Mesenteric fat pad (tissue), 1 donor: ENCODE results near the gene TENT5D. TPM values are rescaled to one million over a fixed set of nuclear protein-coding genes. Genes with fewer than 3 reads are reported as not detected.
"Not testable (repeated sequence)": the region's sequence is repeated elsewhere in the genome, so short reads cannot be mapped to it uniquely, and the experiment has no call there.

ENCODE experiments used
- DNase-seq: peaks from one replicate; pipeline ENCODE4 v3.0.0-alpha.2; 2020; ENCODE audit warnings: low spot score
- long read RNA-seq: library from polyadenylated mRNA; unstranded; transcript quantifications from one replicate; pipeline ENCODE4 v2.0.0, GENCODE V29; 2020
- total RNA-seq: library from RNA; stranded (reverse); fragmentation: NEBNext Ultra II Directional; extraction: Animal tissue kit (Norgen Biotek cat#: 25700); gene quantifications from one replicate; pipeline ENCODE4 v1.2.1, GENCODE V29; 2021
- donor health status: DM: yes; HTN: yes; CAD: no.

TENT5D gene
- total RNA-seq, result not detected
- long read RNA-seq, result 0 reads

DNA sequence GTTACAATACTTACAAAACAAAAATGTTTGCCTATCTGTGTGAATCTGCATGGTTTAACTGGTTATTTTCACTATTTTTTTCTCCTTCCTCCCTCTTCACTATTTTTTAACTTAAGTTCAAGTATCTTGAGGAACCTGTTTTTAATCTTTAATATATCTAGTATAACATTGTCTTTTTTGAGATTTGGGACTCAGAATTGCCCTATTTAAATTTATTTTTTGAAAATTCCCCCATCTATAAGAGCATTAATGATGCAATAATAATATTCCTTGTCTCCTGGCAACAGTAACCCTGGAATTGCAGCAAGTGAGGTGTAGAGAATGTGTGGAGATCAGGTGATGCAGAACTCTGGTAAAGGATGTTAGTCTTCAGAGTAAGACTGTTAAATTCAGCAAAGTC, at the start of gene TENT5D:
Gene TENT5D, plus strand, starts transcription at position 301 of the 400 bp plus-strand sequence. CDS start 22,093 bp downstream, outside the sequence.
- no peak for DNase-seq

DNA sequence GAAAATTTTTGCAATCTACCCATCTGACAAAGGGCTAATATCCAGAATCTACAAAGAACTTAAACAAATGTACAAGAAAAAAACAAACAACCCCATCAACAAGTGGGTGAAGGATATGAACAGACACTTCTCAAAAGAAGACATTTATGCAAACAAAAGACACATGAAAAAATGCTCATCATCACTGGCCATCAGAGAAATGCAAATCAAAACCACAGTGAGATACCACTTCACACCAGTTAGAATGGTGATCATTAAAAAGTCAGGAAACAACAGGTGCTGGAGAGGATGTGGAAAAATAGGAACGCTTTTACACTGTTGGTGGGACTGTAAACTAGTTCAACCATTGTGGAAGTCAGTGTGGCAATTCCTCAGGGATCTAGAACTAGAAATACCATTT, 34.6 kb upstream of the TENT5D start:
- DNase-seq, result not testable (repeated sequence)

DNA sequence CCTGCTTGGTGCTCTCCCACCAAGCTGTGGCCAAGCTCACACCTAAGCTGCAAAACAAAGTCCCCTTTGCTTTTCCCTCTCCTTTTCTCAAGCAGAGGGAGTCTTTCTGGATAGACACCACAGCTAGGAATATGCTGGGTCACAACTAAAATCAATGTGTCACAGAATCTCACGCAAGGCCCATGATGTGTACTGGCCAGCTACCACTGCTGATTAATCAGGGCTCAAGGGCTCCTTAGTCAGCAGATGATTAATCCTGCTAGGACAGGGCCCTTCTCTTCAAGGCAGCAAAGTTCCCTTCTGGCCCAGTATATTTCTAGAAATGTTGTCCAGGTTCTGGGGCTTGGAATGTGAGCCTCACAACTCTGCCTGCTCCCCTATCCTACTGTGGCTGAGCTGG, 32.0 kb upstream of the TENT5D start:
- DNase-seq, result no peak

- no peak for DNase-seq
Observed at GRCh38 chrX:80412042-80412441, 8.2 kb upstream of the TENT5D start.

DNA sequence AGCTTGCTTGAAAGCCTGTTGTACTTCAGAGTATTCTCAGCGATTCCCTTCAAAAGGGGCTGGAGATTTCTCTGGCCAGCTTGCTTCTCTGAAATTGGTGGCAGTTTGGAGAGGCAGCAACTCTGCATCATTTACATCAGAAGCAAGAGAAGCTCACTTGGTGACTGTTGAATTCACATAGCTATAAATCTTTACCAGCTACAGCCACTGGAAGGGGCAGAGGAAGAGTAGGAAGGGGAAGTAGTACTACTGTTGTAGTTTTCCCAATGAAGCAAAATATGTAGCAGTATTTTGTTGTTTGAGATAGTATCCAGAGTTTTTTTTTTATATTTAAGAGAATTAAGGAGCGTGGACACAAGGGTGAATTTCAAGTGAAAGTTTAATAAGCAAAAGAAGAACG, 2.8 kb downstream of the TENT5D start:
- DNase-seq, result no peak

- DNase-seq, result no peak
Observed at GRCh38 chrX:80423744-80424143, 3.5 kb downstream of the TENT5D start.

- DNase-seq, result no peak
Observed at GRCh38 chrX:80430826-80431504, 10.7 kb downstream of the TENT5D start.

DNA sequence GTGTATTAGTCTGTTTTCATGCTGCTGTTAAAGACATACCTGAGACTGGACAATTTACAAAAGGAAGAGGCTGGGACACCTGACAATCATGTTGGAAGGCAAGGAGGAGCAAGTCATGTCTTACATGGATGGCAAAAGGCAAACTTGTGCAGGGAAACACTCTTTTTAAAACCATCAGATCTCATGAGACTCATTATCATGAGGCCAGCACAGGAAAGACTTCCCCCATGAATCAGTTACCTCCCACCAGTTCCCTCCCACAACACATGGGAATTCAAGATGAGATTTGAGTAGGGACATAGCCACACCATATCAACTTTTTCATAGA, 11.2 kb downstream of the TENT5D start:
- DNase-seq, result no peak

- no peak for DNase-seq
Observed at GRCh38 chrX:80432441-80432840, 12.2 kb downstream of the TENT5D start.

GRCh38 chrX:80432863-80433262, 12.6 kb downstream of the TENT5D start:
- DNase-seq, result no peak

DNA sequence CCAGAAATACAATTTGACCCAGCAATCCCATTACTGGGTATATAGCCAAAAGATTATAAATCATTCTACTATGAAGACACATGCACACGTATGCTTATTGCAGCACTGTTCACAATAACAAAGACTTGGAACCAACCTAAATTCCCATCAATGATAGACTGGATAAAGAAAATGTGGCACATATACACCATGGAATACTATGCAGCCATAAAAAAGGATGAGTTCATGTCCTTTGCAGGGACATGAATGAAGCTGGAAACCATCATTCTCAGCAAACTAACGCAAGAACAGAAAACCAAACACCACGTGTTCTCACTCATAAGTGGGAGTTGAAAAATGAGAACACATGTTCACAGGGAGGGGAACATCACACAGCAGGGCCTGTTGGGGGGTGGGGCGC, 47.9 kb downstream of the TENT5D start:
- DNase-seq, result not testable (repeated sequence)

DNA sequence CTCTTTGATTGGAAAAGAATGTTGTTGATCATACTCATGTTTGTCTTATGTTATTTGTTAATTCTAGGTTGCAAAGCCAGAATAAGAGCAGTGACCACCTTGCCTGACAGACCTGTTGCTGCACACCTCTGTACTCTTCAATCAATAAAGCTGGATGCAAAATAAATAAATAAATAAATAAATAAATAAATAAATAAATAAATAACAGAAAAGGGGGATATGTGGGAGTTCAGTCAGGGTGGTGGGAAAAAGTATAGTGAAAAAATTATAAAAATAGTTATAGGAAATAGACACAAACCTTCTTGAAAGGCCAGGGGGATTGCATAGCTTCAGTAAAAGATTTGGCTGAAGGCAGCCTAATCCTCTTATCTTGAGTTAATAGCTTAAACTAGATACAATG, 51.3 kb downstream of the TENT5D start:
- DNase-seq, result no peak

- no peak for DNase-seq
Observed at GRCh38 chrX:80485543-80485942, 65.3 kb downstream of the TENT5D start.

DNA sequence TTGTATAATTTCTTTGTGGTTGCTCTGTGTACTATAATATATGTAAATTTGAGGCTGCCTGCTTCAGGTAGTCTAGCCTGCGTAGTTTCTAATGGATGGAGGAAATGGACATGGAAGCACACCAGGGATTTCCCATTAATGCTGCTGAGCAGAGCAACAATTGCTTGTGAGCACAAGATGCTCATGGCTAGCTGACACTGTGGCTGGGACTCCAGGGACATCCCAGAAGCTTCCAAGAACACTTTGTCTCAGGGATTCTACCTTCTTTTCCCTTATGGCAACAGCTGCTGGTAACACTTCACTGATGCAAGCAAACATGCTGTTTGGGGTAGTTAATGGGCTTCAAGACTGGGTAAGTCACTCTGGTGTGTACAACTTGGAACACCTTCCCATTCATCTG, 66.1 kb downstream of the TENT5D start:
- DNase-seq, result no peak

- DNase-seq, result no peak
Observed at GRCh38 chrX:80489166-80489565, 68.9 kb downstream of the TENT5D start.
